Esophagus squamous epithelium (tissue), 4 donors: ENCODE measurements around the gene PPM1G.

Experiments used
- POLR2A ChIP-seq, 4 donors: fragments of 450-650 bp; IDR thresholded peaks; one replicate each; pipeline ENCODE4 v1.6.1; 2017; ENCODE audit warnings: antibody characterized with exemption in 4 of 4, mild to moderate bottlenecking in 4 of 4, moderate library complexity in 3 of 4
- TF ChIP-seq, protein P1 (sequence below), 6 experiments: fragments of 450-650 bp in 4 of 6; fragments of 200-600 bp in 2 of 6; sonication (generic) in 2 of 6; IDR thresholded peaks; one replicate each; pipeline ENCODE4 v1.5.1; 2016 to 2019; ENCODE audit warnings: antibody characterized with exemption in 6 of 6, mild to moderate bottlenecking in 4 of 6, moderate library complexity in 4 of 6

DNA sequence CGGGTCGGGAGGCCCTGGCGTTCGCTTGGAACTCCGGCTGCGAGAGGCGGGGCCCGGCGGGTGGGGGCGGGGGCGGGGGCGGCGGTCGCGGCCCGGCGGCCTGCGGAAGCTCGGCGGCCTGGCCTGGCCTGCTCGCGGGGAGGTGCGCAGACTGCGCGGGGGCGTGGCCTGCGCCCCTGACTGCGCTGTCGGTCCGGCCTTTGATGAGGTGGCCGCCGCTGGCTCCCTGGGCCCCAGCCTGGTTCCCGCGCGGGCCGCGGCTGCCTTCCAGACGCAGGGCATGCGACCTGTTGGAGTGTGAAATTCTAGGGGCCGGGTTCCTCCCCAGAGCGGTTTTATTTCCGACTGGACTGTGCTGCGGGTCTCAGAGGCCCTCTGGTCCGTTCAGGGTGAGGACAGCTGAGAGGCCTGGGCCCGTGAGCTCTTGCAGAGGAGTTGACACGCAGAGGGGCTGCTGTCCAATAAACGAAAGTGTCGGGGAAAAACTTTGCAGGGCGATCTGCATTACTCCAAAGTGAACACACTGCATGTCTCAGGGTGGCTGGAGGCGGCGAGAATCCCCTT lies 19.7 kb upstream of the PPM1G start:
- TF ChIP-seq, protein P1, sequence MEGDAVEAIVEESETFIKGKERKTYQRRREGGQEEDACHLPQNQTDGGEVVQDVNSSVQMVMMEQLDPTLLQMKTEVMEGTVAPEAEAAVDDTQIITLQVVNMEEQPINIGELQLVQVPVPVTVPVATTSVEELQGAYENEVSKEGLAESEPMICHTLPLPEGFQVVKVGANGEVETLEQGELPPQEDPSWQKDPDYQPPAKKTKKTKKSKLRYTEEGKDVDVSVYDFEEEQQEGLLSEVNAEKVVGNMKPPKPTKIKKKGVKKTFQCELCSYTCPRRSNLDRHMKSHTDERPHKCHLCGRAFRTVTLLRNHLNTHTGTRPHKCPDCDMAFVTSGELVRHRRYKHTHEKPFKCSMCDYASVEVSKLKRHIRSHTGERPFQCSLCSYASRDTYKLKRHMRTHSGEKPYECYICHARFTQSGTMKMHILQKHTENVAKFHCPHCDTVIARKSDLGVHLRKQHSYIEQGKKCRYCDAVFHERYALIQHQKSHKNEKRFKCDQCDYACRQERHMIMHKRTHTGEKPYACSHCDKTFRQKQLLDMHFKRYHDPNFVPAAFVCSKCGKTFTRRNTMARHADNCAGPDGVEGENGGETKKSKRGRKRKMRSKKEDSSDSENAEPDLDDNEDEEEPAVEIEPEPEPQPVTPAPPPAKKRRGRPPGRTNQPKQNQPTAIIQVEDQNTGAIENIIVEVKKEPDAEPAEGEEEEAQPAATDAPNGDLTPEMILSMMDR (IDR thresholded peaks at IDR 0.05): no peak
- peak in 1 of 4 donors; percentile 2 for TF ChIP-seq POLR2A (IDR thresholded peaks at IDR 0.05)
